ENCODE results near the gene TAB3.

- TF ChIP-seq, protein P1, sequence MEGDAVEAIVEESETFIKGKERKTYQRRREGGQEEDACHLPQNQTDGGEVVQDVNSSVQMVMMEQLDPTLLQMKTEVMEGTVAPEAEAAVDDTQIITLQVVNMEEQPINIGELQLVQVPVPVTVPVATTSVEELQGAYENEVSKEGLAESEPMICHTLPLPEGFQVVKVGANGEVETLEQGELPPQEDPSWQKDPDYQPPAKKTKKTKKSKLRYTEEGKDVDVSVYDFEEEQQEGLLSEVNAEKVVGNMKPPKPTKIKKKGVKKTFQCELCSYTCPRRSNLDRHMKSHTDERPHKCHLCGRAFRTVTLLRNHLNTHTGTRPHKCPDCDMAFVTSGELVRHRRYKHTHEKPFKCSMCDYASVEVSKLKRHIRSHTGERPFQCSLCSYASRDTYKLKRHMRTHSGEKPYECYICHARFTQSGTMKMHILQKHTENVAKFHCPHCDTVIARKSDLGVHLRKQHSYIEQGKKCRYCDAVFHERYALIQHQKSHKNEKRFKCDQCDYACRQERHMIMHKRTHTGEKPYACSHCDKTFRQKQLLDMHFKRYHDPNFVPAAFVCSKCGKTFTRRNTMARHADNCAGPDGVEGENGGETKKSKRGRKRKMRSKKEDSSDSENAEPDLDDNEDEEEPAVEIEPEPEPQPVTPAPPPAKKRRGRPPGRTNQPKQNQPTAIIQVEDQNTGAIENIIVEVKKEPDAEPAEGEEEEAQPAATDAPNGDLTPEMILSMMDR (IDR thresholded peaks at IDR 0.05) = no peak
- TF ChIP-seq POLR2A (IDR thresholded peaks at IDR 0.05) (no peak), POLR2AphosphoS5 (IDR thresholded peaks at IDR 0.05) (no peak)
Measured at GRCh38 chrX:30819080-30819479, 70.0 kb downstream of the TAB3 start.
